GM19351 (cell line): ENCODE results near the gene XCR1.
"Not testable (repeated sequence)": the region's sequence is repeated elsewhere in the genome, so short reads cannot be mapped to it uniquely, and the experiment has no call there.

Experiments
- ATAC-seq: cut with Tn5 transposase; IDR thresholded peaks from one replicate; pipeline ENCODE4 v1.9.1; 2021; ENCODE audit warnings: mild to moderate bottlenecking, moderate library complexity; ENCODE audit not compliant: unreplicated experiment

Gene XCR1

GRCh38 chr3:46049093-46049492 is 21.8 kb upstream of the XCR1 start:
- ATAC-seq = no peak

GRCh38 chr3:46046231-46046630 is 18.9 kb upstream of the XCR1 start:
- not testable (repeated sequence) for ATAC-seq

GRCh38 chr3:46038916-46039315 is 11.6 kb upstream of the XCR1 start:
- no peak for ATAC-seq

GRCh38 chr3:46038071-46038470 is 10.8 kb upstream of the XCR1 start:
- ATAC-seq = not testable (repeated sequence)

- ATAC-seq = no peak
These were observed 8.9 kb upstream of the XCR1 start for GRCh38 chr3:46036191-46036590.

GRCh38 chr3:46031747-46032146 is 4.5 kb upstream of the XCR1 start:
- no peak for ATAC-seq

GRCh38 chr3:46031269-46031668 is 4.0 kb upstream of the XCR1 start:
- ATAC-seq = no peak

- no peak for ATAC-seq
These were observed 3.3 kb upstream of the XCR1 start for GRCh38 chr3:46030626-46031025.

GRCh38 chr3:46029953-46030543 is 2.8 kb upstream of the XCR1 start:
- ATAC-seq = no peak

- no peak for ATAC-seq
These were observed 584 bp upstream of the XCR1 start for GRCh38 chr3:46027736-46028397.

GRCh38 chr3:46025139-46025538 is 2.1 kb downstream of the XCR1 start:
- no peak for ATAC-seq

GRCh38 chr3:46024131-46024530 is 3.2 kb downstream of the XCR1 start:
- ATAC-seq = no peak

GRCh38 chr3:46022909-46023785 is 4.1 kb downstream of the XCR1 start:
- no peak for ATAC-seq

GRCh38 chr3:46021516-46021915 is 5.8 kb downstream of the XCR1 start:
- no peak for ATAC-seq

GRCh38 chr3:46020766-46021510 is 6.3 kb downstream of the XCR1 start:
- ATAC-seq = no peak

- no peak for ATAC-seq
These were observed 7.6 kb downstream of the XCR1 start for GRCh38 chr3:46019707-46020106.

GRCh38 chr3:46017720-46018119 is 9.6 kb downstream of the XCR1 start:
- no peak for ATAC-seq

GRCh38 chr3:46013316-46014094 is 13.8 kb downstream of the XCR1 start:
- no peak for ATAC-seq

- no peak for ATAC-seq
These were observed 15.0 kb downstream of the XCR1 start for GRCh38 chr3:46012246-46012645.

GRCh38 chr3:46010519-46011113 is 16.7 kb downstream of the XCR1 start:
- ATAC-seq = no peak
